DND-41 (cell line): Measurements from ENCODE around the gene MORN3.
"Not testable (repeated sequence)": the region's sequence is repeated elsewhere in the genome, so short reads cannot be mapped to it uniquely, and the experiment has no call there.

Experiments used
- ATAC-seq: fragments of 200-7000 bp; cut with Tn5 transposase; 3 replicates; pipeline ENCODE4 v1.9.1; 2021; ENCODE audit warnings: low read depth; ENCODE audit not compliant: insufficient read depth
- DNase-seq: peaks from one replicate; pipeline ENCODE4 v3.0.0-alpha.2; 2020
- H2AFZ ChIP-seq: 2 replicates; pipeline ENCODE4 v1.6.0; 2012; ENCODE audit warnings: low read depth, low read length
- H3K27ac ChIP-seq: 2 replicates; pipeline ENCODE4 v1.5.1; 2012; ENCODE audit warnings: low read length, inconsistent platforms
- H3K27me3 ChIP-seq: fragments of 200-600 bp; sonication (generic); 2 replicates; pipeline ENCODE4 v1.6.0; 2012; ENCODE audit warnings: low read length, mild to moderate bottlenecking, inconsistent platforms; ENCODE audit not compliant: insufficient read depth, poor library complexity
- H3K36me3 ChIP-seq: 2 replicates; pipeline ENCODE4 v1.5.1; 2012; ENCODE audit warnings: low read length, inconsistent platforms; ENCODE audit not compliant: insufficient read depth
- H3K4me1 ChIP-seq: 2 replicates; pipeline ENCODE4 v1.5.1; 2012; ENCODE audit warnings: mild to moderate bottlenecking, low read length; ENCODE audit not compliant: insufficient read depth
- H3K4me2 ChIP-seq: 2 replicates; pipeline ENCODE4 v1.6.0; 2012; ENCODE audit warnings: mild to moderate bottlenecking, moderate library complexity, low read length, inconsistent platforms; ENCODE audit not compliant: insufficient read depth
- H3K4me3 ChIP-seq, 2 experiments: fragments of 200-600 bp in 1 of 2; shearing (Covaris generic) in 1 of 2; 2 replicates each; pipeline ENCODE4 v1.5.1; 2012 to 2016; ENCODE audit warnings: inconsistent platforms in 2 of 2, low read length in 2 of 2, mild to moderate bottlenecking in 2 of 2, low read depth in 1 of 2, moderate library complexity in 1 of 2
- H3K79me2 ChIP-seq: 2 replicates; pipeline ENCODE4 v1.6.0; 2012; ENCODE audit warnings: low read length, inconsistent platforms; ENCODE audit not compliant: insufficient read depth
- H3K9ac ChIP-seq: 2 replicates; pipeline ENCODE4 v1.6.0; 2012; ENCODE audit warnings: low read depth, mild to moderate bottlenecking, inconsistent platforms, low read length, moderate library complexity
- H3K9me3 ChIP-seq: 2 replicates; pipeline ENCODE4 v1.5.1; 2012; ENCODE audit warnings: low read length, moderate library complexity, mild to moderate bottlenecking, inconsistent platforms; ENCODE audit not compliant: insufficient read depth, severe bottlenecking
- H4K20me1 ChIP-seq: 2 replicates; pipeline ENCODE4 v1.6.0; 2012; ENCODE audit warnings: low read length; ENCODE audit not compliant: insufficient read depth
- CTCF ChIP-seq: IDR thresholded peaks from 2 replicates; pipeline ENCODE4 v1.5.1; 2012; ENCODE audit warnings: borderline replicate concordance, low read length, moderate library complexity, mild to moderate bottlenecking; ENCODE audit not compliant: poor library complexity, severe bottlenecking; ENCODE audit errors: extremely low read depth
- EZH2 ChIP-seq: IDR thresholded peaks from 3 replicates; pipeline ENCODE4 v1.6.1; 2012; ENCODE audit warnings: borderline replicate concordance, low read depth, mild to moderate bottlenecking, moderate library complexity, low read length, inconsistent platforms; ENCODE audit not compliant: severe bottlenecking

MORN3 gene

GRCh38 chr12:121669521-121669900, at the start of gene MORN3:
Gene MORN3, minus strand, starts transcription at chr12:121669654. Its CDS starts 171 bp downstream, at chr12:121669483.
- peaks cover 28% of the 10 kb centered on the region for H3K4me1 ChIP-seq
- TF ChIP-seq EZH2 (no peak), CTCF (no peak)
- H2AFZ ChIP-seq: no peak within 1 kb of the TSS
- no peak within 1 kb of the TSS for H3K4me3 ChIP-seq
- H3K4me2 ChIP-seq: no peak within 1 kb of the TSS
- DNase-seq (no peak), ATAC-seq (no peak)
- no peak within 1 kb of the TSS; the same call in 1 of the 2 replicates for H3K9ac ChIP-seq
- H3K79me2 ChIP-seq: 0 out of 2 replicates have a peak, but pooled peaks cover 5% of the 10 kb centered on the region
- H3K9me3 ChIP-seq: no peaks in the 10 kb centered on the region
- H3K36me3 ChIP-seq: no peaks in the 10 kb centered on the region
- H3K27me3 ChIP-seq: no peaks in the 10 kb centered on the region
- no peaks in the 10 kb centered on the region for H4K20me1 ChIP-seq
- H3K27ac ChIP-seq: 0 out of 2 replicates have a peak within 1 kb of the TSS, but pooled peaks have one; percentile 33

GRCh38 chr12:121718653-121719239, 49.3 kb upstream of the MORN3 start:
- Histone ChIP-seq H3K27ac (no peak overlapping the region), H2AFZ (no peak overlapping the region), H3K4me1 (peaks cover 4% of the 10 kb centered on the region), H3K27me3 (no peaks in the 10 kb centered on the region), H3K9me3 (no peaks in the 10 kb centered on the region), H3K36me3 (no peaks in the 10 kb centered on the region; the same call in 1 of the 2 replicates), H3K4me3 (no peak overlapping the region), H3K79me2 (no peaks in the 10 kb centered on the region; the same call in none of the 2 replicates), H3K4me2 (no peak overlapping the region), H4K20me1 (peaks cover 2% of the 10 kb centered on the region; the same call in 1 of the 2 replicates), H3K9ac (no peak overlapping the region)
- no peak for TF ChIP-seq EZH2
- DNase-seq (peak; percentile 55), ATAC-seq (peak; percentile 82)

DNA sequence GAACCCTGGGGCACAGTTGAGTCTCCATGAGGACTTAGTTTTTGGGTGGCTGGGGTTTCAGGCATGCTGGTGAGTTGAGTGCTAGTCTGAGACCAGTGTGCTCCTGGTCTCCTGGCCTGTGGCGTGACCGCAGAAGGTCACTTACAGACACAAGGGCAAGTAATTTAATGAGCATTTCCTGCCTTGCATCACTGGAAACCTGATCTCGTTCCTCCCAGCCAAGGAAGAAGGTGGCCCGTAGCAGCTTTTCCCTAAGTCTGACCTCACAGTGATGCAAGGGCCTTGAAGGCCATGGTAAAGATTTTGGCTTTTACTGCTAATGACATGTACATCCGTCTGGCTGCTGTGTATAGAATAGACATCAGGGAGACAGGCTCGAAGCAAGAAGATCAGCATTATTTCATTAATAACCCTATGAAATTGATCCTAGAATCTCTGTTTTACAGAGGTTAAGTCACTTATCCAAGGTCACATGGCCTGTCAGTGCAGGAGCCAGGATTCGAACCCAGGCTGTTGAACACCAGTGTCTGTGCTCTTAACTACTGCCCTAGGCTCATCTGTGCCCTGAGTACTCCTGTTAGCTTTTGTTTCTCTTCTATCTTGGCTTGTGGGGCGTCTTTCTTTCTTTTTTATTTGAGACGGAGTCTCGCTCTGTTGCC, 47.7 kb upstream of the MORN3 start:
- peaks cover 10% of the 10 kb centered on the region for H3K79me2 ChIP-seq
- no peak for ATAC-seq
- no peaks in the 10 kb centered on the region; the same call in 1 of the 2 replicates for H3K36me3 ChIP-seq
- no peak overlapping the region for H2AFZ ChIP-seq
- no peaks in the 10 kb centered on the region for H3K9me3 ChIP-seq
- H3K27me3 ChIP-seq: no peaks in the 10 kb centered on the region
- H3K9ac ChIP-seq: no peak overlapping the region
- DNase-seq: no peak
- H4K20me1 ChIP-seq: peaks cover 5% of the 10 kb centered on the region; the same call in 1 of the 2 replicates
- H3K4me1 ChIP-seq: peaks cover 16% of the 10 kb centered on the region
- TF ChIP-seq EZH2: no peak
- TF ChIP-seq CTCF: no peak
- no peak overlapping the region for H3K4me3 ChIP-seq
- no peak overlapping the region for H3K27ac ChIP-seq
- no peak overlapping the region for H3K4me2 ChIP-seq

- ATAC-seq: no peak
- Histone ChIP-seq H3K9ac (no peak overlapping the region), H3K36me3 (no peaks in the 10 kb centered on the region; the same call in 1 of the 2 replicates), H3K27me3 (no peaks in the 10 kb centered on the region), H3K4me3 (no peak overlapping the region), H2AFZ (no peak overlapping the region), H4K20me1 (peaks cover 5% of the 10 kb centered on the region; the same call in 1 of the 2 replicates), H3K79me2 (peaks cover 10% of the 10 kb centered on the region), H3K4me2 (no peak overlapping the region), H3K9me3 (no peaks in the 10 kb centered on the region), H3K4me1 (peaks cover 26% of the 10 kb centered on the region), H3K27ac (no peak overlapping the region)
- no peak for DNase-seq
- TF ChIP-seq EZH2 (no peak), CTCF (no peak)
Measured at GRCh38 chr12:121715862-121716435, 46.5 kb upstream of the MORN3 start.

GRCh38 chr12:121715055-121715454, 45.6 kb upstream of the MORN3 start:
- not testable (repeated sequence) for ATAC-seq, H3K4me2 ChIP-seq, H3K27ac ChIP-seq

More at GRCh38 chr12:121715055-121715454, 45.6 kb upstream of the MORN3 start:
- Histone ChIP-seq H3K4me1 (peaks cover 26% of the 10 kb centered on the region), H3K79me2 (peaks cover 10% of the 10 kb centered on the region)
- H3K9ac ChIP-seq, H3K27me3 ChIP-seq, H3K36me3 ChIP-seq, DNase-seq, H3K4me3 ChIP-seq, H3K9me3 ChIP-seq, H4K20me1 ChIP-seq, H2AFZ ChIP-seq: not testable (repeated sequence)
